MCF 10A (cell line): ENCODE measurements around the gene WLS. TPM values are rescaled to one million over a fixed set of nuclear protein-coding genes. Genes with fewer than 3 reads are reported as not detected.

Source experiments
- BruUV-seq: library from RNA; stranded (reverse); fragments of 400-500 nt; replicated peaks from 2 replicates; lab custom pipeline; 2021; lab: Mats Ljungman, UMichigan
- CTCF ChIA-PET: fragments of 300-600 bp; sonication (Branson Sonifier 250); formaldehyde crosslinking; extraction: SDS; loops from one replicate; lab custom pipeline; 2021; ENCODE audit warnings: antibody characterized with exemption, inconsistent platforms; lab: Yijun Ruan, JAX
- POLR2A ChIA-PET: fragments of 300-600, 350-650 bp; sonication (Branson Sonifier 250); formaldehyde crosslinking; extraction: SDS; loops from one replicate; lab custom pipeline; 2020; ENCODE audit warnings: antibody characterized with exemption, inconsistent platforms; lab: Yijun Ruan, JAX
- DNase-seq: peaks from one replicate; pipeline ENCODE4 v3.0.0-alpha.2; 2018; ENCODE audit not compliant: unreplicated experiment
- H3K27ac Mint-ChIP-seq: one replicate; pipeline ENCODE4 v1.8.0; 2022; ENCODE audit warnings: mild to moderate bottlenecking, low read depth, mixed read lengths; ENCODE audit not compliant: unreplicated experiment
- H3K27me3 Mint-ChIP-seq: one replicate; pipeline ENCODE4 v1.8.0; 2022; ENCODE audit warnings: mixed read lengths; ENCODE audit not compliant: insufficient read depth, unreplicated experiment
- H3K36me3 Mint-ChIP-seq: one replicate; pipeline ENCODE4 v1.8.0; 2022; ENCODE audit warnings: mild to moderate bottlenecking, moderate library complexity, mixed read lengths; ENCODE audit not compliant: insufficient read depth, unreplicated experiment
- H3K4me1 Mint-ChIP-seq: one replicate; pipeline ENCODE4 v1.8.0; 2022; ENCODE audit warnings: mixed read lengths; ENCODE audit not compliant: insufficient read depth, unreplicated experiment
- H3K4me3 Mint-ChIP-seq: one replicate; pipeline ENCODE4 v1.8.0; 2022; ENCODE audit warnings: mild to moderate bottlenecking, moderate library complexity, mixed read lengths; ENCODE audit not compliant: unreplicated experiment
- H3K9me3 Mint-ChIP-seq: one replicate; pipeline ENCODE4 v1.8.0; 2022; ENCODE audit warnings: mixed read lengths; ENCODE audit not compliant: unreplicated experiment
- CTCF ChIP-seq: fragments of 200-600 bp; IDR thresholded peaks from one replicate; pipeline ENCODE4 v1.8.0; 2022; ENCODE audit warnings: antibody characterized with exemption, mild to moderate bottlenecking; ENCODE audit not compliant: unreplicated experiment
- intact Hi-C: fragments of 100-400 bp; cut with micrococcal nuclease; formaldehyde crosslinking; loops from 2 replicates; pipeline ENCODE4 v1.14.1; 2022
- total RNA-seq: library from RNA; stranded (reverse); gene quantifications from 2 replicates; pipeline ENCODE4 v1.2.3, GENCODE V29; 2022

The WLS gene
- total RNA-seq, 1 experiment from 2014 or later, result 37.8 TPM

- peaks cover 6% of the 10 kb centered on the region for H3K36me3 Mint-ChIP-seq
- no peak overlapping the region for H3K27ac Mint-ChIP-seq
- H3K4me1 Mint-ChIP-seq, result peaks cover 5% of the 10 kb centered on the region
- no TSS peak for BruUV-seq
- peak; percentile 71 for DNase-seq
- POLR2A ChIA-PET, result interaction anchor here (0.5 to 1.7 kb wide), 5 partner anchors 111 to 561 kb away, joined by 3 to 6 read pairs (median 3); no protein-coding TSS in a partner anchor
- H3K27me3 Mint-ChIP-seq, result no peaks in the 10 kb centered on the region
- peak; percentile 82 for TF ChIP-seq CTCF
- no peaks in the 10 kb centered on the region for H3K9me3 Mint-ChIP-seq
- CTCF ChIA-PET, result interaction anchor here (0.6 to 12.1 kb wide), 74 partner anchors 9 to 1649 kb away, joined by 3 to 599 read pairs (median 4); partner anchors contain the start of gene WLS
- intact Hi-C loops, result loop anchor here (1.0 kb wide), 4 partner anchors 112 to 264 kb away; partner anchors contain the start of gene WLS
- no peak overlapping the region for H3K4me3 Mint-ChIP-seq
Observed at GRCh38 chr1:68120136-68120791, 112.1 kb downstream of the WLS start.

- peaks cover 5% of the 10 kb centered on the region for H3K4me1 Mint-ChIP-seq
- POLR2A ChIA-PET, result interaction anchor here (0.5 kb wide), 1 partner anchor 199 kb away, joined by 3 read pairs; no protein-coding TSS in a partner anchor
- TF ChIP-seq CTCF, result no peak
- no peak overlapping the region for H3K4me3 Mint-ChIP-seq
- intact Hi-C loops, result loop anchor here (5.0 kb wide), 2 partner anchors 473 to 1618 kb away; no protein-coding TSS in a partner anchor
- peaks cover 6% of the 10 kb centered on the region for H3K36me3 Mint-ChIP-seq
- no TSS peak for BruUV-seq
- no peak for DNase-seq
- no peaks in the 10 kb centered on the region for H3K9me3 Mint-ChIP-seq
- no peak overlapping the region for H3K27ac Mint-ChIP-seq
- no peaks in the 10 kb centered on the region for H3K27me3 Mint-ChIP-seq
- CTCF ChIA-PET, result interaction anchor here (0.6 to 12.1 kb wide), 40 partner anchors 10 to 593 kb away, joined by 3 to 599 read pairs (median 6); partner anchors contain the start of gene WLS
Observed at GRCh38 chr1:68119445-68119844, 112.9 kb downstream of the WLS start.

- no TSS peak for BruUV-seq
- CTCF ChIA-PET, result interaction anchor here (0.5 to 12.1 kb wide), 75 partner anchors 9 to 1621 kb away, joined by 3 to 599 read pairs (median 4); partner anchors contain the start of gene WLS
- intact Hi-C loops, result loop anchor here (2.0 to 5.0 kb wide), 3 partner anchors 325 to 1620 kb away; no protein-coding TSS in a partner anchor
- Mint-ChIP-seq H3K9me3 (no peaks in the 10 kb centered on the region), H3K27me3 (no peaks in the 10 kb centered on the region), H3K36me3 (peaks cover 6% of the 10 kb centered on the region), H3K4me1 (peaks cover 11% of the 10 kb centered on the region), H3K27ac (no peak overlapping the region), H3K4me3 (no peak overlapping the region)
- TF ChIP-seq CTCF, result no peak
- POLR2A ChIA-PET, result interaction anchor here (0.8 to 1.4 kb wide), 3 partner anchors 196 to 268 kb away, joined by 3 read pairs; no protein-coding TSS in a partner anchor
- no peak for DNase-seq
Observed at GRCh38 chr1:68117416-68117815, 114.9 kb downstream of the WLS start.
